ENCODE measurements around the gene IFNA10. TPM values are rescaled to one million over a fixed set of nuclear protein-coding genes. Genes with fewer than 3 reads are reported as not detected.
"Not testable (repeated sequence)": the region's sequence is repeated elsewhere in the genome, so short reads cannot be mapped to it uniquely, and the experiment has no call there.

IFNA10 gene
- total RNA-seq, 1 experiment from 2014 or later = not detected

GRCh38 chr9:21194867-21195776 lies 11.8 kb downstream of the IFNA10 start:
- H3K27ac ChIP-seq (ENCODE audit: low read depth, low read length, poor library complexity, severe bottlenecking); H3K4me1 ChIP-seq (ENCODE audit: insufficient read depth, low read length, poor library complexity, severe bottlenecking); POLR2A ChIA-PET (ENCODE audit: low non-redundant PET); CTCF ChIA-PET; H3K9me3 ChIP-seq (ENCODE audit: low read depth, low read length, poor library complexity, severe bottlenecking); BruUV-seq (replicated peaks); H3K36me3 ChIP-seq (ENCODE audit: insufficient read depth, low read length, poor library complexity, severe bottlenecking); H3K27me3 ChIP-seq (replicated peaks; ENCODE audit: insufficient read depth, low read depth, low read length, poor library complexity); H3K4me3 ChIP-seq (ENCODE audit: low read depth, low read length, poor library complexity, severe bottlenecking): not testable (repeated sequence)
- DNase-seq (ENCODE audit: low spot score) = peak; percentile 23
- peak; percentile 64 for TF ChIP-seq CTCF (conservative IDR thresholded peaks at IDR 0.05; ENCODE audit: low read depth, low read length)
- intact Hi-C loops (cut with micrococcal nuclease; ENCODE audit: unreplicated experiment) = loop anchor here (1.0 kb wide), 1 partner anchor 18 kb away; no protein-coding TSS in a partner anchor

- DNase-seq (ENCODE audit: low spot score); H3K27me3 ChIP-seq (replicated peaks; ENCODE audit: insufficient read depth, low read depth, low read length, poor library complexity); POLR2A ChIA-PET (ENCODE audit: low non-redundant PET); intact Hi-C loops (cut with micrococcal nuclease; ENCODE audit: unreplicated experiment); H3K4me3 ChIP-seq (ENCODE audit: low read depth, low read length, poor library complexity, severe bottlenecking); H3K4me1 ChIP-seq (ENCODE audit: insufficient read depth, low read length, poor library complexity, severe bottlenecking); H3K27ac ChIP-seq (ENCODE audit: low read depth, low read length, poor library complexity, severe bottlenecking); H3K9me3 ChIP-seq (ENCODE audit: low read depth, low read length, poor library complexity, severe bottlenecking); H3K36me3 ChIP-seq (ENCODE audit: insufficient read depth, low read length, poor library complexity, severe bottlenecking); BruUV-seq (replicated peaks); CTCF ChIA-PET: not testable (repeated sequence)
These were observed 19.5 kb downstream of the IFNA10 start, which contains the start of gene IFNA4 for GRCh38 chr9:21187487-21187886. Gene IFNA4 (minus strand): TSS chr9:21187587. CDS start chr9:21187531, 56 bp downstream.

GRCh38 chr9:21182810-21183736 lies 23.9 kb downstream of the IFNA10 start:
- H3K4me1 ChIP-seq (ENCODE audit: insufficient read depth, low read length, poor library complexity, severe bottlenecking); H3K9me3 ChIP-seq (ENCODE audit: low read depth, low read length, poor library complexity, severe bottlenecking); H3K27ac ChIP-seq (ENCODE audit: low read depth, low read length, poor library complexity, severe bottlenecking); BruUV-seq (replicated peaks); H3K4me3 ChIP-seq (ENCODE audit: low read depth, low read length, poor library complexity, severe bottlenecking); H3K36me3 ChIP-seq (ENCODE audit: insufficient read depth, low read length, poor library complexity, severe bottlenecking); CTCF ChIA-PET; H3K27me3 ChIP-seq (replicated peaks; ENCODE audit: insufficient read depth, low read depth, low read length, poor library complexity); intact Hi-C loops (cut with micrococcal nuclease; ENCODE audit: unreplicated experiment); POLR2A ChIA-PET (ENCODE audit: low non-redundant PET): not testable (repeated sequence)
- peak; percentile 47 for TF ChIP-seq CTCF (conservative IDR thresholded peaks at IDR 0.05; ENCODE audit: low read depth, low read length)
- DNase-seq (ENCODE audit: low spot score) = peak; percentile 14

Data from A673 (cell line).